Measurements from ENCODE around the gene EXOC3L4.

Gene EXOC3L4

GRCh38 chr14:103121846-103122584 lies 27.5 kb downstream of the EXOC3L4 start:
- DNase-seq (ENCODE audit: low read depth) = no peak

- no peak for DNase-seq (ENCODE audit: low read depth)
These were observed 28.0 kb downstream of the EXOC3L4 start for GRCh38 chr14:103122585-103122946.

- DNase-seq (ENCODE audit: low read depth) = no peak
These were observed 28.6 kb downstream of the EXOC3L4 start, which contains the start of gene TNFAIP2 for GRCh38 chr14:103122947-103123633. TNFAIP2 (plus strand) TSS chr14:103123461; CDS start chr14:103126458, 2,997 bp downstream.

DNA sequence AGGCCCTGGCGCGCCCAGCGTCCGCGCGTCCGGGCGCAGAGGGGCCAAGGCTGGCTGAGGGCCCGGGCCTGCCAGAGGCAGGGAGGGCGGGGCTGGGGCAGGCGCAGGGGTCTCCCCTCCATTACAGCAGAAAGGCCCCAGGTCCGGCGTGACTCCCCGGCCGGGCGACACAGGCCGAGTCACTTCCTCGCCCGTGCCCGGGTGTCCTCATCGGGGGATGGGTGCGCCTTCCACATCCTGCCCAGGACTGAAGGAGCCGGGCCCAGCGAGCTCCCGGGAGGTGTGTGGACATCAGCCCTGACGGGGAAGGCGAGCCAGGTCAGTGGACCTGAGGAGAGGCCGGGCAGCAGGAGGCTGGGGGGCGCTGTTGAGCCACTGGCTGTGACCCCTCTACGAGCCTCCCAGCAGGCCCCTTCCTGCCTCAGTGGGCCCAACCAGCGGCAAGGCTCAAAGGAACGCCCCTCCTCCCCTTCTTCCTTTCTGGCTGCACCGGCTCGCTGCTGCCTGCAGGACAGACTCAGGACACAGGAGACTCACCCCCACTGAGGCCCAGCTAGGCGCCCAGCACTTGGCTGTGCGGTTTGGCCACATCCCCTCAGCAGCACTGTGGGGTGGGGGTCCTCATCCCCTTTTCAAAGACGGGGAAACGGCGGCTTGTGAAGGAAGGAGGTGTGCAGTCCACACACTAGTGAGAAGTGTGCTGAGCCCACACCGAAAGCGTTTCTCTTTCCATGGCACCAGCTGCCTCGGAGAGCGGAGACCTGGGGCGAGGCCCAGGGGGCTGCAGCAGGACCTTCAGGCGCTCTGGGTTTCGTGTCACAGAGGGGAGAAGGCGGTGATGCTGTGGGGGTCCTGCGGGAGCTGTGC lies 29.3 kb downstream of the EXOC3L4 start:
- no peak for DNase-seq (ENCODE audit: low read depth)

DNA sequence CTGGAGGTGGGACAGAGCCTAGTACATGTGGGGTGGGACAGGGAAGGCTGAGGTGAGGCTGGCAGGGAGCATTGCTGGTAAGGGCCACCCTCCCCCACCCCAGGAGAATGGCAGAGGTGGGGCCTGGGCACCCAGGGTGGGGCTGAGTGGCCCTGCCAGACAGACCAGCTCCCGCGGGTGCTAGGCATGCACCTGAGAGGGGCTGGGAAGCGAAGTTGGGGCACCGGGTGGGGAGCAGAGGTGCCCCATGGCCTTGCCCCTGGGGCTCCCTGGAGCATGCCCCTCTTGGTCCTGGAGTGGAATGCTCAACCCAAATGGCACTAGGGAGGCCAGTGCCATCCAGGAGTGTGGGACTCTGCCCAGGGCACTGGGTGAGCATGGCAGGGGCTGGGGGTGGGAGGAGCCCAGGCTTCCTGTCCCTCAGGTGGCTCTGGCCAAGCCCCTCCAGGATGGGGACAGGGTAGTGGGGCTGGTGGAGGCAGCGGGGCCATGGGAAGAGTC lies 30.0 kb downstream of the EXOC3L4 start:
- no peak for DNase-seq (ENCODE audit: low read depth)

GRCh38 chr14:103125098-103126070 lies 30.9 kb downstream of the EXOC3L4 start:
- DNase-seq (ENCODE audit: low read depth) = no peak

GRCh38 chr14:103126088-103126872 lies 31.8 kb downstream of the EXOC3L4 start:
- DNase-seq (ENCODE audit: low read depth) = no peak

- no peak for DNase-seq (ENCODE audit: low read depth)
These were observed 32.4 kb downstream of the EXOC3L4 start for GRCh38 chr14:103126873-103127304.

DNA sequence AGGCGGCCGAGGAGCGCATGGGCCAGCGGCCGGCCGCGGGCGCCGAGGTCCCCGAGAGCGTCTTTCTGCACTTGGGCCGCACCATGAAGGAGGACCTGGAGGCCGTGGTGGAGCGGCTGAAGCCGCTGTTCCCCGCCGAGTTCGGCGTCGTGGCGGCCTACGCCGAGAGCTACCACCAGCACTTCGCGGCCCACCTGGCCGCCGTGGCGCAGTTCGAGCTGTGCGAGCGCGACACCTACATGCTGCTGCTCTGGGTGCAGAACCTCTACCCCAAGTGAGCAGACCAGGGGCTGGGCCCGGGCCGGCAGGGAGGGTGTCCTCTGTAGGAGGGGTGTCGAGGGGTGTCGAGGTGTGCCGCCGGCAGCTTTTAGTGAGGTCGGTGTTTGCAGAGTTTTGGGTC lies 32.8 kb downstream of the EXOC3L4 start:
- DNase-seq (ENCODE audit: low read depth) = no peak

DNA sequence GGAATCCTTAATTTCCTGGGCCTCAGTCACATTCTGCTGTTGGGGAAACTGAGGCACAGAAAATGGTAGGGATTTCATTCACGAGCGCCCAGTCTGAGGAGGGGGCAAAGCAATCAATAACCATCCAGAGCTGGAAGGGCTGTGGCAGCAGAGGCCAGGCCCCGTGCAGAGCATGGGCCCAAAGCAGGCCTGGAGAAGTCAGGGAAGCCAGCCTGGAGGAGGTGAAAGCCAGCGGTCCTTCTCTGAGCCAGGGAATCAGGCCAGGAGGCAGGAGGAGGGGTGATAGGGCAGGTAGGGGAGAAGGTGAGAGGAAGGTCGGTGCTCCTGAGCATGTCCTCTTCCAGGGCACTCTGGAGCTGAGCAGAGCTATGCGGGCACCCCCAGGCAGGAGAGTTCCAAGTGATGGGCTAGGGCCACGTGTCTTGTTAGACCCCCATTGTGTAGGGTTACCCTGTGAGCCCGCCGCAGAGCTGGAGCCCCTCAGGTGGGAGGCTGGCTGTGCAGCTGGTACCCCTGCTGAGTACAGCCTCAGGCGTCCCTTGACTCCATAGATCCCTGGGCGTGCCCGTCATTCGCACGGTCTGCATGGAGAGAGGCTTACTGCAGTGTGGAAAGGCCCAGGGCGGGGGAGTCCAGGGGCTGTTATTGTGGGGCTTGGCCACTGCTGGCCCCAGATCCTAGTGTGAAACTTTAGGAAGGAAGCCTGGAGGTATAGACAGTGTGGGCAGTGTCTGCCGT lies 33.5 kb downstream of the EXOC3L4 start:
- no peak for DNase-seq (ENCODE audit: low read depth)

DNA sequence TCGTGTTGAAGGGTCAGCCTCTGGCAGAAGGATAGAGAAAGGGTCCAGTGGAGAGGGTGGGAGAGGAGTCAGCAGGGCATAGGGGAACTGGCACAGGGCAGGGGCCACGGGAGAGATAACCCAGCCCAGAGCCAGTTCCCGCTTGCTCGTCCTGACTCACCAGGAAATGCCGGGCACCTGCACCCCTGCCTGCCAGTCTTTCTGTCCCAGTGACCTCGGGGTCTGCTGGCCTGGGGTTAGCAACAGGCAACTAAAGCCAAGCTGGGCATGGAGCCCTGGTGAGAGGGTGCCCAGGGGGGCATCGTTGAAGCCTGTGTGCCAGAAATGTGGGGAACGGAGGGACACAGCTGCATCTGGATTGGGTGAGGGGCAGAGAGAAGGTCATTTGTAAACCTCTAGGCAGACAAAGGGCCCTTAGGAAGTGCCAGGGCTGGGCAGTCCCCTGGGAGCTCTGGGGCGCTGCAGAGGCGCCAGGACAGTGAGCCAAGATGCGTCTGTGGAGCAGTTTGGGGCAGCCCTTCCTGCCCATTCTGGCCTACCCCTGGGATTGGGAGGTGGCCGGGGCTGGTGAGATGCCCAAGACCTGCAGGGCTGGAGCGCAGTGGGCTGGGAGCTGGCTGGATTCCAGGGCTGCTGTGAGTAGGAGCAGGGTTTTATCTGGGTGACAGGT lies 34.2 kb downstream of the EXOC3L4 start:
- no peak for DNase-seq (ENCODE audit: low read depth)

- no peak for DNase-seq (ENCODE audit: low read depth)
These were observed 34.9 kb downstream of the EXOC3L4 start for GRCh38 chr14:103129301-103130016.

- DNase-seq (ENCODE audit: low read depth) = no peak
These were observed 35.7 kb downstream of the EXOC3L4 start for GRCh38 chr14:103130017-103130764.

DNA sequence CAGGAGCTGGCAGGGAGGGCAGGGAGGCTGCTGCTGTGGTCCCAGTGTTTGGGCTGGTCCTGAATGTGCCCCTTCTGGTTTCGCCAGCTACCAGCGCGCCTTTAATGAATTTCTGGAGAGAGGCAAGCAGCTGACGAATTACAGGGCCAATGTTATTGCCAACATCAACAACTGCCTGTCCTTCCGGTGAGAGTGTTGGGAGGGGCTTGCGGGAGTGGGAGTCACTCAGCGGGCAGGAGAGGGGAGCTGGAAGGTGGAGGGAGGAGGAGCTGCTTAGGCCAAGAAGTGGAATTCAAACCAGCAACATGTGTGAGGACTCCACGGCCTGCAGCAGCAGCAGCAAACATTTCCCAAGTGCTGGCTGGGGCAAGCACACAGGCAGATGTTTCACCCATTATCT lies 36.4 kb downstream of the EXOC3L4 start:
- DNase-seq (ENCODE audit: low read depth) = no peak

GRCh38 chr14:103131580-103131979 lies 37.1 kb downstream of the EXOC3L4 start:
- DNase-seq (ENCODE audit: low read depth) = no peak

DNA sequence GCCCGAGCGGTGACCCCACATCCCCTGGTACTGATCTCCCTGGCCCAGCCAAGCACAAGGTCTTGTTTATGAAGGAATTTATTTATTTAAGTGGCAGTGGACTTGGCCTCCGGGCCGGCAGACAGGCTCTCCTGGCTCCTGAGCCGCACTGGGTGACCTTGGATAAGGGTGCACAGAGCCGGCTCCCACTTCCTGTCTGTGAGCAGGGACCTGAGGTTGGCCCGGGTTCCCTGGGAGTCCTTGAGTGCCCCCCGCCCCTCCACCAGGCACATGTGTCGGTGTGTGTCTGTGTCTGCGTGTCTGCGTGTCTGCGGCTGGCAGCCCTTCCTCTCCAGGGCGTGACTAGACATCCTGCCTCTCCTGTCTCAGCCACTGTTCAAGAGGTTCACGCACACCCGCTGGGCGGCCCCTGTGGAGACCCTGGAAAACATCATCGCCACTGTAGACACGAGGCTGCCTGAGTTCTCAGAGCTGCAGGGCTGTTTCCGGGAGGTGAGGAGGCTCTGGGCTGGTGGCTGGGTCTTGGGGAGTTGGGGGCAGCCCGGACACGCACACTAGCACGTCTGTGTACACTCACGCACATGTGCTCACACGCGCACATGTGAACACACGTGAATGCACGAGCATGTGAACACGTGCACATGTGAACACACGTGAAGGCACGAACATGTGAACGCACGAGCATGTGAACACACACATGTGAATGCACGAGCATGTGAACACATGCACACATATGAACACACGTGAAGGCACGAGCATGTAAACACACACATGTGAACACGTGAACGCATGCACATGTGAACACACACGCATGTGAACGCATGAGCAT lies 38.1 kb downstream of the EXOC3L4 start:
- DNase-seq (ENCODE audit: low read depth) = no peak

All from activated T-cell treated with anti-CD3 and anti-CD28 coated beads for 24 hours (primary cell).